ENCODE data around the gene SMKR1. TPM values are rescaled to one million over a fixed set of nuclear protein-coding genes. Genes with fewer than 3 reads are reported as not detected.

SMKR1 gene
- total and polyA plus RNA-seq, 2 of the 8 experiments (the other 6 are each of a cell fraction or from before 2014, with no cell fraction given) = 0.39 to 1.6 TPM

DNA sequence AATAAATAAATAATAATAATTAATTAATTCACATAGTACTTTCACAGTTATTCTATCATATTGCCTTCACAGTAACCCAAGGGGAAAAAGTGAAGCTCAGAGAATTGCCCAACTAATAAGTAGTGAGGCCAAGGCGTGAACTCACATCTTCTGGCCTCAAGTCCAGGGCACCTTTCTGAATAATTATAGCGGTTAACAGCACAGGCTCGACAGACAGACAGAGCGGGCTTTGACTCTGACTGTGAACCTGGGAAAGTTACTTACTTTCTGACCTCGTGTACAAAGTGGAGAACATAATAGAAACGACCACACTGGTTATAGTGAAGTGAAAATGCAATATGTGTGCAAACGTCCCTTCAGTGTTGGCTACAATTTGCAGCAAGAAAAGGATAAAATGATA is 5.7 kb upstream of the SMKR1 start:
- no peak overlapping the region for H3K14ac ChIP-seq (ENCODE audit: insufficient read length)
- peak in 1 of 2 experiments; percentile 23 for DNase-seq (ENCODE audit: low read depth in 1 of 2, low spot score in 2 of 2)
- H3K9ac ChIP-seq (replicated peaks in 1 of 4; ENCODE audit: extremely low read depth in 1 of 4, low read depth in 3 of 4, low read length in 3 of 4) = no peak overlapping the region
- H3K4me2 ChIP-seq (ENCODE audit: insufficient read depth in 1 of 2, low read depth in 2 of 2, low read length in 2 of 2) = no peak overlapping the region
- H3K79me2 ChIP-seq (ENCODE audit: control insufficient read depth in 1 of 2, insufficient read depth in 2 of 2, low read length in 2 of 2) = no peaks in the 10 kb centered on the region
- H4K5ac ChIP-seq (ENCODE audit: insufficient read length, low read depth, low read length) = no peak overlapping the region
- no peak overlapping the region for H2BK15ac ChIP-seq (ENCODE audit: low read length)
- no peak overlapping the region for H4K91ac ChIP-seq (replicated peaks; ENCODE audit: insufficient read length, low read length)
- peaks cover 0 to 8% (median 2%) of the 10 kb centered on the region in 4 experiments; a peak in 4 of 7 replicates for H3K27me3 ChIP-seq (replicated peaks in 1 of 4; ENCODE audit: control insufficient read depth in 3 of 4, extremely low read depth in 1 of 4, insufficient read depth in 3 of 4, low read length in 3 of 4)
- H4K8ac ChIP-seq (ENCODE audit: extremely low read depth, insufficient read depth, low read length) = no peak overlapping the region
- H2BK12ac ChIP-seq (ENCODE audit: low read depth, low read length) = no peak overlapping the region
- no peak overlapping the region for H2AFZ ChIP-seq (ENCODE audit: low read length)
- H2BK5ac ChIP-seq (ENCODE audit: low read depth, low read length) = no peak overlapping the region
- no peaks in the 10 kb centered on the region for H3K9me3 ChIP-seq (ENCODE audit: insufficient read depth in 2 of 2, low read depth in 1 of 2, low read length in 1 of 2)
- no peak overlapping the region for H3K56ac ChIP-seq (replicated peaks; ENCODE audit: insufficient read length, low read depth, low read length)
- H3K18ac ChIP-seq (ENCODE audit: extremely low read depth, low read length) = no peak overlapping the region
- no peak overlapping the region for H2BK20ac ChIP-seq (ENCODE audit: low read length)
- no peak overlapping the region for H2BK120ac ChIP-seq (replicated peaks; ENCODE audit: low read depth, low read length)
- H3K23ac ChIP-seq (ENCODE audit: insufficient read length) = no peak overlapping the region
- no peak overlapping the region for H2AK5ac ChIP-seq (ENCODE audit: low read depth, low read length)
- no peaks in the 10 kb centered on the region for H3K36me3 ChIP-seq (ENCODE audit: control insufficient read depth in 2 of 4, insufficient read depth in 4 of 4, low read length in 3 of 4)
- H3K4ac ChIP-seq (replicated peaks; ENCODE audit: insufficient read length, low read depth, low read length) = no peak overlapping the region
- no peak overlapping the region for H3K4me3 ChIP-seq (ENCODE audit: extremely low read depth in 1 of 4, insufficient read depth in 2 of 4, low read depth in 3 of 4, low read length in 4 of 4)
- FAIRE-seq = no peak
- POLR2A ChIA-PET (ENCODE audit: partially characterized antibody) = no interaction called here
- CTCF ChIA-PET (ENCODE audit: partially characterized antibody) = interaction anchor here (1.0 to 1.9 kb wide), 6 partner anchors 11 to 333 kb away, joined by 3 to 6 read pairs (median 4); no protein-coding TSS in a partner anchor
- H3K27ac ChIP-seq (ENCODE audit: low read depth, low read length) = no peak overlapping the region
- no peaks in the 10 kb centered on the region for H3K4me1 ChIP-seq (replicated peaks in 1 of 4; ENCODE audit: control insufficient read depth in 3 of 4, insufficient read depth in 4 of 4, low read length in 3 of 4)
- WGBS, 2 experiments (ENCODE audit: extremely low coverage in 1 of 2, insufficient coverage in 1 of 2, insufficient read length in 1 of 2, insufficient replicate concordance in 2 of 2, low coverage in 1 of 2, low lambda C conversion rate in 2 of 2, missing lambda C conversion rate in 1 of 2) = 74% methylated on average over 7 of the region's 7 CpGs; no CpG with 5 or more reads in 1 of the 2 experiments
- TF ChIP-seq SIRT6 (IDR thresholded peaks at IDR 0.05; ENCODE audit: low read length) = no peak
- TF ChIP-seq SRF (IDR thresholded peaks at IDR 0.05; ENCODE audit: low read depth, low read length) = no peak
- TF ChIP-seq EZH2 (IDR thresholded peaks at IDR 0.05; ENCODE audit: low read depth, low read length, severe bottlenecking) = no peak
- no peak for TF ChIP-seq TAF1 (IDR thresholded peaks at IDR 0.05; ENCODE audit: low read depth, low read length)
- no peaks in the 10 kb centered on the region for H3K23me2 ChIP-seq (ENCODE audit: low read depth, low read length)
- H4K20me1 ChIP-seq (replicated peaks in 1 of 2; ENCODE audit: control insufficient read depth in 1 of 2, insufficient read depth in 2 of 2, low read length in 2 of 2) = no peaks in the 10 kb centered on the region
- no peaks in the 10 kb centered on the region for H3K79me1 ChIP-seq (ENCODE audit: low read depth, low read length)
